BJ (cell line): Measurements from ENCODE around the gene MIDN. TPM values are rescaled to one million over a fixed set of nuclear protein-coding genes. Genes with fewer than 3 reads are reported as not detected.

ENCODE experiments used
- CTCF ChIA-PET: fragments of 350-600 bp; formaldehyde crosslinking; extraction: SDS; loops from one replicate; lab custom pipeline; 2021; ENCODE audit warnings: antibody characterized with exemption, inconsistent platforms; lab: Yijun Ruan, JAX
- POLR2A ChIA-PET: fragments of 300-600 bp; sonication (Branson Sonifier 250); formaldehyde crosslinking; extraction: SDS; loops from one replicate; lab custom pipeline; 2021; ENCODE audit warnings: antibody characterized with exemption; lab: Charles Lee
- DNase-seq: peaks from one replicate; pipeline ENCODE4 v3.0.0-alpha.2; 2011; ENCODE audit warnings: low read depth
- H3K27me3 ChIP-seq: 2 replicates; pipeline ENCODE4 v1.6.0; 2011; ENCODE audit warnings: low read length; ENCODE audit not compliant: control insufficient read depth, insufficient read depth
- H3K36me3 ChIP-seq: 2 replicates; pipeline ENCODE4 v1.5.1; 2011; ENCODE audit warnings: low read length; ENCODE audit not compliant: control insufficient read depth, insufficient read depth
- H3K4me3 ChIP-seq: 2 replicates; pipeline ENCODE4 v1.5.1; 2011; ENCODE audit warnings: low read depth, mild to moderate bottlenecking, control low read depth, low read length
- polyA plus RNA-seq: library from polyadenylated mRNA; depleted of rRNA; stranded (reverse); fragments of >200 nt; gene quantifications from 2 replicates; pipeline ENCODE4 v1.2.3, GENCODE V29; 2011
- TF ChIP-seq, protein P1 (sequence below): IDR thresholded peaks from 2 replicates; pipeline ENCODE4 v1.5.1; 2011; ENCODE audit warnings: low read depth, mild to moderate bottlenecking, control low read depth, inconsistent platforms, low read length, moderate library complexity; ENCODE audit not compliant: insufficient read depth

Gene MIDN
- polyA plus RNA-seq, 1 experiment: 8.4 TPM

DNA sequence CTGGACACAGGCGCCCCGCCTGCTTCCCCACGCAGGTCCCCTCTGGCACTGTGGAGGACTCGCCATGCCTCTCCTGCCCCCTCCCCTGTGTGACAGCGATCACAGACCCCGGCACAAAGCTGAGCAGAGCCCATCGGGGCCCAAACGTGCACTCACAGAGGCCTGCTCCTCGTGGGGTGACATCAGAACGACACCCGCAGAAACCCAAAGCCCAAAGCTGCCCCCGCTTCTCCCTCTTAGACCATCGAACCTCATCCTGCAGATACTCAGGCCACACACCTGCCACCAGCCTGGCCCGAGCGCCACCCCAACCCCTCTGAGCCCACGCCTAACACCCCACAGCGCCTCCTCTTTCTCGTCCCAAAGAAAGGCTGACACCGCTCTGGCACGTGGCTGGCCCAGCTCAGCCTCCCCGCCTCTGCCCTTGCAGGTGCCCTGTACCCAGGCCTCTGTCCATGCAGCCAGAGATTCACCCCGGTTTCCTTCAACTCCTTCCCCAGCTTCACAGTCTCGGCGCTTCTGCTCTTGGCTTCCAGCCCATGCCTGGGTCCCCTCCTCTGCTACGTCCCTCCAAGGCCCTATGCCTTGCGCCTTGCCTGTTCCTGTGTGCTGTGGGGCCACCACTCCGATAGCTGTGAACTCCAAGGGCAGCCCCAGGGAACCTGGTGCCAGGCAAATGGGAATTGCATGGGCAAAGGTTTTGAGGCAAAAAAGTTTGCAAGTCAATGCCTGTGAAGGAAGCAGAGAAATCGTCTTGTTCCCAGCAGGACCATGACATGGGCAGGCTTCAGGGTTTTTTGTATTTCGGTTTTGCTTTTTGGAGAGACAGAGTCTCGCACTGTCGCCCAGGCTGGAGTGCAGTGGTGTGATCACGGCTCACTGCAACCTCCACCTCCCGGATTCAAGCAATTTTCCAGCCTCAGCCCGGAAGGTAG is 9.7 kb upstream of the MIDN start:
- CTCF ChIA-PET: interaction anchor here (0.6 to 1.6 kb wide), 9 partner anchors 8 to 257 kb away, joined by 3 to 6 read pairs (median 3); partner anchors contain the start of gene WDR18
- Histone ChIP-seq H3K27me3 (no peaks in the 10 kb centered on the region), H3K36me3 (peaks cover 10% of the 10 kb centered on the region), H3K4me3 (peak overlapping the region; percentile 90)
- POLR2A ChIA-PET: interaction anchor here (0.8 kb wide), 1 partner anchor 30 kb away, joined by 3 read pairs; the partner anchor contains the start of gene CIRBP
- TF ChIP-seq, protein P1, sequence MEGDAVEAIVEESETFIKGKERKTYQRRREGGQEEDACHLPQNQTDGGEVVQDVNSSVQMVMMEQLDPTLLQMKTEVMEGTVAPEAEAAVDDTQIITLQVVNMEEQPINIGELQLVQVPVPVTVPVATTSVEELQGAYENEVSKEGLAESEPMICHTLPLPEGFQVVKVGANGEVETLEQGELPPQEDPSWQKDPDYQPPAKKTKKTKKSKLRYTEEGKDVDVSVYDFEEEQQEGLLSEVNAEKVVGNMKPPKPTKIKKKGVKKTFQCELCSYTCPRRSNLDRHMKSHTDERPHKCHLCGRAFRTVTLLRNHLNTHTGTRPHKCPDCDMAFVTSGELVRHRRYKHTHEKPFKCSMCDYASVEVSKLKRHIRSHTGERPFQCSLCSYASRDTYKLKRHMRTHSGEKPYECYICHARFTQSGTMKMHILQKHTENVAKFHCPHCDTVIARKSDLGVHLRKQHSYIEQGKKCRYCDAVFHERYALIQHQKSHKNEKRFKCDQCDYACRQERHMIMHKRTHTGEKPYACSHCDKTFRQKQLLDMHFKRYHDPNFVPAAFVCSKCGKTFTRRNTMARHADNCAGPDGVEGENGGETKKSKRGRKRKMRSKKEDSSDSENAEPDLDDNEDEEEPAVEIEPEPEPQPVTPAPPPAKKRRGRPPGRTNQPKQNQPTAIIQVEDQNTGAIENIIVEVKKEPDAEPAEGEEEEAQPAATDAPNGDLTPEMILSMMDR: no peak
- DNase-seq: no peak

DNA sequence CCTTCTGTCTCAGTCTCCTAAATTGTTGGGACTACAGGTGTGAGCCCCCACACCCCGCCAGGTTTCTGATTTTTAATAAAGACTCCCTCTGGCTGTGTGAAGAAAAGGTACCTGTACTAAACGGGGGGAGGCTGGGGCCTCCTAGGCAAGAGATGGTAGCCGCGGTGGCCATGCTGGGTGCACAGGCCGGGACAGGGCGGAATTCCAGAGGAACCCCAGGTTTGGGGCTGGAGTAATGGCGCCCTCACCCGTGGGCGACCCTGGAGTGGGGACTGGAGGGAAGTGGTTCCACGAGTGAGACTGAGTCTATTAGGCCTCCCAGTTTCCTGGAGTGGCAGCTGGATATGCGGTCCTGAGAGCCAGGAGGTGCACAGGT is 9.0 kb upstream of the MIDN start:
- peaks cover 8% of the 10 kb centered on the region for H3K36me3 ChIP-seq
- TF ChIP-seq, protein P1: no peak
- POLR2A ChIA-PET: no interaction called here
- no peaks in the 10 kb centered on the region for H3K27me3 ChIP-seq
- no peak for DNase-seq
- H3K4me3 ChIP-seq: no peak overlapping the region
- CTCF ChIA-PET: interaction anchor here (0.6 to 1.6 kb wide), 4 partner anchors 17 to 217 kb away, joined by 3 to 6 read pairs (median 3); no protein-coding TSS in a partner anchor

DNA sequence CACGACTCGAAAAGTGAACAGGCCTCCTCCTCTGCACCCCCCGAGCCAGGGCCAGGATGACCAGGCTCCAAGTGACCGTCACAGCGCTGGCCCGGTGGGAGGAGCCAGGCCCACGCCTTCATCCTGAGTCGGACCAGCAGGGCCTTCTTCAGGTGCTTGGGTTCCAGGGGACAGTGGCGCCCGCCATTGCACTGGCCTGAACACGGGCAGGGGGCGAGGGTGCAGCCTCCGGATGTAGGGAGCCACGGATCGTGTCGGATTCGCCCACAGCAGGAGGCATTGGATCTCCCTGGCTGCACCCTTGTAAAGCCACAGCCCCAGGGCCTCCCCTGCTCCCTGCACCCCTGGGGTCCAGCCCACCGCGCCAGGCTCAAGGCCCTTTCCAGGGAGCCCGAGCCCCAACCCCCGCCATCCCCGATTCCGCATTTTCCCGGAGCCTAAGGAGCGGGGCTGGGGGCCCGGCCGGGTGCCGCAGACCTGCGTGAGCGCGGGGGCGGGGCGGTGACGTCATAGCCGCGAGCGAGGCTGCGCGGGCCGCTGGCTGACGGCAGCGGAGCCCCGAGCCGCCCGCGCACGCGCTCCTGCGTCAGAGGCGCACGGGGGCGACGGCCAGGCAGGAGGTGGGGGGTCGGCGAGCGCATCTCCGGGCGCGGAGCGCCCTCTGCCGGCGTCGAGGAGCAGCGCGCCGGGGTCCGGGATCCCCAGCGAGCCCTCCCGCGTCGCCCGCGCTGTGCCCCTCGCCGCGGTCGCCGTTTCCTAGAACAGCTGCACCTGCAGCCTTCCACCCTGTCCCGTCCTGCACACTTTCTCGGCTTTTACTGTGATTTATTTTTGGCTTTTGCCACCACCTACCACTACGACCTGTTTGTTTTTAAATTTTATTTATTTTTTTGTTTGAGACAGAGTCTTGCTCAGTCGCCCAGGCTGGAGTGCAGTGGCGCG is 8.3 kb upstream of the MIDN start:
- ChIA-PET CTCF (interaction anchor here (0.6 to 7.5 kb wide), 14 partner anchors 18 to 256 kb away, joined by 3 to 437 read pairs (median 4); partner anchors contain the start of genes CIRBP and WDR18), POLR2A (no interaction called here)
- H3K4me3 ChIP-seq: peak overlapping the region; percentile 36
- H3K36me3 ChIP-seq: peaks cover 6% of the 10 kb centered on the region
- no peaks in the 10 kb centered on the region for H3K27me3 ChIP-seq
- DNase-seq: no peak
- TF ChIP-seq, protein P1: peak; percentile 46

DNA sequence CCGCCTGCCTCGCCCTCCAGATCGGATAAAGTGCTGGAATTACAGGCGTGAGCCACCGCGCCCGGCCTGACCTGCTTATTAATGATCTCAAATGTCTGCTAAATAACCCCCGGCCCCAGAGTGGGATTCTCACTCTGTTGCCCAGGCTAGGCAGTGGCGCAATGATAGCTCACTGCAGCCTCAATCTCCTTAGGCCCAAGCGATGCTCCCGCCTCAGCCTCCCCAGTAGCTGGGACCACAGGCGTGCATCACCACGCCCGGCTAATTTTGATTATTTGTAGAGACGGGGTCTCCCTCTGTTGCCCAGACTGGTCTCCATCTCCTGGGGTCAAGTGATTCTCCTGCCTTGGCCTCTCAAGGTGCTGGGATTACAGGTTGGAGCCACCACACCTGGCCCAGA is 7.5 kb upstream of the MIDN start:
- peaks cover 2% of the 10 kb centered on the region for H3K36me3 ChIP-seq
- H3K27me3 ChIP-seq: no peaks in the 10 kb centered on the region
- no peak for DNase-seq
- POLR2A ChIA-PET: interaction anchor here (1.4 kb wide), 1 partner anchor 28 kb away, joined by 11 read pairs; the partner anchor contains the start of gene CIRBP
- TF ChIP-seq, protein P1: no peak
- CTCF ChIA-PET: interaction anchor here (0.6 to 7.5 kb wide), 12 partner anchors 19 to 259 kb away, joined by 3 to 437 read pairs (median 4); partner anchors contain the start of genes CIRBP and WDR18
- H3K4me3 ChIP-seq: peak overlapping the region; percentile 75; the same call in 1 of the 2 replicates
